SHP77 treated with DMSO at 0.1 percent for 48 hours (cell line): ENCODE results near the gene TRAM2.
A peak's percentile ranks its signal among the peaks of the same experiment; 100 is the strongest.

Source experiments
- DNase-seq: peaks from one replicate; lab custom pipeline; 2025; lab: John Stamatoyannopoulos, UW

TRAM2 gene

DNA sequence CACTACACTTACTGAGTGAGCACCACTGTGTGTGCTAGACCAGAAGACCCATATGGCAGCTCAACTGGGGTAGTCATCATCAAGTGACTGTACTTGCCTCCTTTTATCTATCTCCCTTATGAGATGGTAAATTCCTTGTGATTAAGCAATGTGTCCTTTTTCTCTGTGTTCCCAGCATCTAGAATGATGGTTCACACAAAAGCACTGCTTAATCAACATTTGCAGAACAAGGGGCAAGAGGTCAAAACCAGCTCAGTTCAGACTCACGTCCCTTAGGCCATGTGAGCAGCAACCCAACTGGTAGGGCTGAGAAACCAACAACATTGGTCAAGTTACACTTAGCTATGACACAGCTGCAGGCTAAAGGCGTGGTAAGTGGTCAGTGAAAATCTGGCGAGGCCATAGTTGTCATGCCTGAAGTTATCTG lies 10.0 kb downstream of the TRAM2 start:
- no peak for DNase-seq

DNA sequence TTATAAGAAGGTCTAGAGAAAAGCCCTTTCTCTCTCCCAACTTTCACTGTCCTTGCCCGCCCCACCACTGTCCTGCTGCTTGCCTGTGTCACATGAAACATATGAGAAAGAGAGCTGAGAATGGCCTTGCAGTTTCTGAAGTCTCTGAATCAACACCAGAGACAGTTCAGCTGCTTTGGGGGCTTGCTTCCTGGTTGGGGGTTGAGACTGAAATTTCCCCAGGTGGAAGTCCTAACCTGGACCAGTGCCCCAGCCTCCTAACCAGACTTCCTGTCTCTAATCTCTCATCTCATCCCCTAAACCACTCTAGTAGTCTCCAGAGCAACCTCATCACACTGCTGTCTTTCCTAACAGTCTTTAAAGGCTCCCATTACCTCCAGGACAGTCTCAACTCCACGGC lies 10.7 kb downstream of the TRAM2 start:
- DNase-seq = no peak

DNA sequence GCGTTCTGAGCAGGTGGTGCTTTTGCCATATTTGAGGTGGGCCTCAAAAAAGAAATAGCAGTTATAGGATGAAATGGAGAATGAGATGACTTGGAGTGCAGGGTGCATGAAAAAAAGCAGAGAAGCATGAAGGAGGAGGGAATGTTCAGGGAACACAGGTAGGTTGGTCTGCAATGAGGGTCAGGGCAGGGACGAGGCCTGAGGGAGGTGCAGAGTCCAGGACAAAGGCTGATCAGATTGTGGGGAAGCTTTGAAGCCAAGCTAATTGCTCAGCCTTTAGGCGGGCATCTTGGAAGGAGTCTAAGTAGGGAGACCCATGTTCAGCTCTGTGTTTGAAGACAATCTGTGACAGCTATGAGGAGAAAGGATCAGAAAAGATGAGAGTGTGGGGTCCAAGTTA lies 12.0 kb downstream of the TRAM2 start:
- no peak for DNase-seq

DNA sequence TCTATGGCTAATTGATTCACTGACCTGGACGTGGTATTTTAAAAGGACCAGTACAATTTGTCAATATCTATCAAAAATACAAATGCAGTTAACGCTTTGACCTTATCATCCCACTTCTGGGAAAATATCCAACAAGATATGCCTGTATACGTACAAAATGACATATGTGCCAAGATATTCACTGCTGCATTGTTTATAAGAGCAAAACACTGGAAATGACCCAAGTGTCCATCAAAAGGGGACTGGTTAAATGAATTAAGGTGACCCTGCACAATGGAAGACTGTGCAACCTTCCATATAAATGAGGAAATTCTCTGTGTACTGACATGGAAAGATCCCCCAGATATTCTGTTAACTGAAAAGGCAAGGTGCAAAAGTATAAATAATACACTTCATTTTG lies 13.9 kb downstream of the TRAM2 start:
- DNase-seq = no peak

DNA sequence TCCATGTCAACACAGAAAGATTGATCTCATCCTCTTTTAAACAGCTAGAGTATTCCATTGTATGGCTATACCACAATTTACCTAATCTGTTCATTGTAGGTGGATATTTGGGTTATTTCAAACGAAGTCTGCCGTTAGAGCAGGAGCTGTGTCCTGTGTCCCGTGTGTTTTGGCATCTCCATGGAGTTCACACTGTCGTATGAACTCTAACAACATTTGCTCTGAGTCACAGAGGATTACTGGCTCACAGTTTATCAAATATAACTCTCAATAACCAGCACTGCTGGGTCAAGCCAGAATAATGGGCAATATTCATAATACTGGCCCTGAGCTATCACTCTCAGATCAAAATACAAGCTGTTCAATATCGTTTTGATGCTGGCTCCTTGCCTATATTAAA lies 16.4 kb downstream of the TRAM2 start:
- DNase-seq = no peak

DNA sequence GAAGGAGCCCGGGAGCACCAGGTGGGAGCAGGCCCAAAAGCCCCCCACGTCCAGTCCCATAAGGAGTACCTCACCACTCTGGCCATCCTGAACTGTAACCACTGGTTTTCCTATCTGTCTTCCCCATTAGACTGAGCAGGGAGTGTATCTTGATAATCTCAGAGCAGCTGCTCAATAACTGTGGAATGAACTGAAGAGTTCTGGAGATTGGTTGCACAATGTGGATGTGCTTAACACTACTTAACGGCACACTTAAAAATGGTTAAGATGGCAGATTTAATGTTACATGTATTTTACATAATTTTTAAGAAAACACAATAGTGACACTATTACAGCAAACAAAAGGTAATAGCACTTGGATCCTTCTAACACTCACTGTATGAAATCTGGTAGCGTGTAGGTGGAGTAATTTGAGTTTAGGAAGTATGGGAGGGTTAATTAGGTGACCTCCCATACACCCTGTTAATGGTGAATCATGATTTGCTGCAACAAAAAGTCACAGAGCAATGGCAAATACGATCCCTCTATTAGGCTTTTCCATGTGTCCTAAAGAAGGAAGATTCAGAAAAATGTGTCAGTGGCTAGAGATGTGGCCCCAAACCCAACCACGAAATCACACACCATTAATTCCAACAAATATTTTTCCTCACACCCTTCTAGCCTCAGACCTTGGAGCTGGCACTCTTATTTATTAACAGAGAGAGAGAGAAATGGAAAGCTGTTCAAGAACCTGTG lies 18.4 kb downstream of the TRAM2 start:
- DNase-seq = no peak

DNA sequence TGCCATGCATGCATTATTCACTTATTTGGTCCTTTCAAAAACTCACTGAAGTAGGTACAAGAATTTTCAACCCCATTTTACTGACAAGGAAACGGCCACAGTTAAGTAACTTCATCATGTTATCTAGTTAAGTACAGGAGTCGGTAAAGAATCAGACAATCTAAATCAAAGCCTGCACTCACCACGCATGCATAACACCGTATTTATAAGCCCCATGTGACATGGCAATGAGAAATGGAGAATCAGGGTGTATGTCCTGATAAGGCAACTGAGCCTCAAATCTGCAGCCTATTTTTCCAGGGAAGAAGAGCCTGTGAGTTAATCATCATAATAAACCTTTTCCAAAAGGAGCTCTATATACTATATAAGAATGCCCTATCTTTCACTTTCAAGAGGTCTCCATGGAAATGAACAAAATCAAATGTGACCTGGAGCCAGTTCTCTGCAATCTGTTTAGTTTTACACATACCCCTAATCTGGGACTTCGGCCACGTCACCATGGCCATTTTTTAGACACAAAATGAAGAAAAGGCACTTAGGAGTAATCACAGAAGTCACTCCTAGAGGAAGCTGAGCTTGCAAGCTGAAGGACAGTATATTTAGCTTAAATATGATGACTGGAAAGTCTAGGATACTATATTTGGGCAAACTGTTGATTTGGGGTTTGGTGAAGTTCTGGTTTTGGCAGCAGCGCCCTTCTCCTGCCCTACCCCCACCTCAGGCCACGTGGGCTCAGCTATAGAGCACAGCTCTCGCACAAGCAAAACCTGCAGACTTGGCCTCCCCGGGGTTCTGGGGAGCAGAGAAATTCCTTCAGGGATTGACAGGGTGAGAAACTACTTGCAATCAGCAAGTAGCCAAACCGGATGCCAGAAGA lies 19.2 kb downstream of the TRAM2 start:
- no peak for DNase-seq

DNA sequence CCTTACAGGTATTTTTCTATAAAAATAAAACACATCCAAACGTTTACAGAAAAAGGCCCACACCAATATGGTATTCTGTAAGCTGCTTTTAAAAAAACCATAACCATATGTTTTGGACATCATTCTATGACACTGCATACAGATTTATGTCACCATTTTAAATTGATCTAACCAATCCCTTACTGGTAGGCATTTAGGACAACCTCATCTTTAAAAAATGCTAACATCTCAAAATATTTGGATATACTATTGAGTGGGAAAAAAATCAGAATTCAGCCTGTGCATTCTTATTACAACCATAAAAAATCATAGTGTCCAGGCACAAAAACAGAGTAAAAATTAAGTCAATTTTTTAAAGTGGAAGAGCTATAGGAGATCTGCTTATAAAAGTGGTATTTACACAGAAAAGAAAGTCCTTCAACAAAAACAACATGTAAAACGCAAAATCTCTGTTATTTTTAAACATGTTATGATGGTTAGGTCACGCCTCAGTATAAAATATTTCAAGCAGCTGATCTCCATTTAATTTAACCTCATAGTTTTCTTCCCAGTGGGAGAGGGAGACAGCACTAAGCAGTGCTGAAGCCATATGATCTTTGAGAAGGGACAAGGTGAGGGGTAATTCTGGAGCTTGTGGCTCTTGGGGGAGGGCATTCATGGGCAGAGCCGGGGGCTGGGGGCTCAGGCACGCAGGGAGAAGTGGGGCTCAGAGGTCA lies 21.2 kb downstream of the TRAM2 start:
- DNase-seq = no peak

DNA sequence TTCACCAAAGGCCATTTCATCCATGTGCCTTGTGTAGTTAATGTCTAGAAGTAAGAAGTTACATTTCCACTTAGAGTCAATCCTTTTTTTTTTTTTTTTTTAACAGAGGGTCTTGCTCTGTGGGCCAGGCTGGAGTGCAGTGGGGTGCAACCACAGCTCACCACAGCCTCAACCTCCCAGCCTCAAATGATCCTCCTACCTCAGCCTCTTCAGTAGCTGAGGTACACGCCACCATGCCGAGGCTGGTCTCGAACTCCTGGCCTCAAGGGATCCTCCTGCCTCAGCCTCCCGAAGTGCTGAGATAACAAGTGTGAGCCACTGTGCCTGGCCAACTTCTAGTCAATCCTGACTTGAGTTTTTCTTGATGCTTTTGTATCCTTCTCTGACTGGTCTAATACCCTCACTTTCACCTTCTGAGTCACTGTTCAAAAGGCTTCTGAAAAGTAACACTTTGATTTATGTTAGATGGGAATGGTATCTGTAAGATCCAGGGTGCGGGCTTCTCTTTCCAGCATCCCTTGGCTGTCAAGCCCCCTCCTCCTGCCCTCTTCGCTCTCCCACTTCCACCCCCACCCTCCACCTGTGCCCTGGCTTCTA lies 22.1 kb downstream of the TRAM2 start:
- DNase-seq = no peak

DNA sequence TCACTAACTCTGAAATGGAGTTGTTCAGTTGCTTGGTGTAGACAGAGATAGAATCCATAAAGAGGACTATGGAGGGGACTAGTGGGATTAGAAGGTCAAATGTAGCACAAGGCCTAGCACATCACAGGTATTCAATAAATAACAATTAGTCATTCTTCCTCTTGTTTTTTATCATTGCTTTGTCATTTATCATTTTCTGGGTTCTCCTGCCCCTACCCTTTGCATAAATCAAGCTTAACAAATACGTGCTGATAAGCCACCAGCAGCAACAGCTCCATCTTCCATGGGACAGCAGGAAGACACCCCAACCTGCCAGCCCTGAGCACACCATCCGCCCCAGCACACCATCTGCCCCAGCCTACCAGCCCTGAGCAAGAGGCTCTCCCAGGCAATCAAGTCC lies 23.1 kb downstream of the TRAM2 start:
- DNase-seq = no peak

DNA sequence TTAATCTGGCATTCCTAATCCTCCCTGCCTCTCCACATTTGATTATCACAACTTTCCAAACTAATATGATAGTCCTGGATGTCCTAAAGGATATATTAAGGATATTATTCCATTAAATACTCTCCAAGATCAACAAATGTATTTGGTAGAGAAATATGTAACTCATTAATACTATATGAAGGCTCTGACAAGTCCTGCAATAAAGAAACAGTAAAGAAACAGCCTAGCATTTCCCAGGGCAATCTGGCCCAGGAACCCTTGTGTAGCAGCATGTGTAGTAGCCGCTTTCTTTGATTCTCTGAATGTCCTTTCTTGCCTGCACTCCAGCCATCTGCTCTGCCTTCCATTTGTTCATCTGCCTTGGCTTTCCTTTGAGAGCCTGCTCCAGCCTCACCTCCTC lies 23.7 kb downstream of the TRAM2 start:
- no peak for DNase-seq

DNA sequence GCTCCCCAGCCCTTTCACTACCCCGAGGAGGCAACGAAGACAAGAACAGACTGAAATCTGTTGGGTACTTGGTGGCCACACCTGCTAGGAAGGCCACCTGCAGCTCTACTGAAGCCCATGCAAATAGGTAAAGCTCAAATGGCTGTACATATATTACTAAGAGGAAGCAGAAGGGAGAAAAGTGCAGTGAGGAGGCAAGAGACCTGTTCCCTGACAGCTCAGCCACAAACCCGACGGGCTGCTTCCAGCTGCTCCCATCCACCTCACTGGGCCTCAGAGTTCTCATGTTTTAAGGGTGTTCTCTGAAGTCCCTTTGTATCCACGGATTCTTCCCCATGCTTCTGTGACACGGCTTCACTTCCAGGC lies 24.6 kb downstream of the TRAM2 start:
- no peak for DNase-seq

DNA sequence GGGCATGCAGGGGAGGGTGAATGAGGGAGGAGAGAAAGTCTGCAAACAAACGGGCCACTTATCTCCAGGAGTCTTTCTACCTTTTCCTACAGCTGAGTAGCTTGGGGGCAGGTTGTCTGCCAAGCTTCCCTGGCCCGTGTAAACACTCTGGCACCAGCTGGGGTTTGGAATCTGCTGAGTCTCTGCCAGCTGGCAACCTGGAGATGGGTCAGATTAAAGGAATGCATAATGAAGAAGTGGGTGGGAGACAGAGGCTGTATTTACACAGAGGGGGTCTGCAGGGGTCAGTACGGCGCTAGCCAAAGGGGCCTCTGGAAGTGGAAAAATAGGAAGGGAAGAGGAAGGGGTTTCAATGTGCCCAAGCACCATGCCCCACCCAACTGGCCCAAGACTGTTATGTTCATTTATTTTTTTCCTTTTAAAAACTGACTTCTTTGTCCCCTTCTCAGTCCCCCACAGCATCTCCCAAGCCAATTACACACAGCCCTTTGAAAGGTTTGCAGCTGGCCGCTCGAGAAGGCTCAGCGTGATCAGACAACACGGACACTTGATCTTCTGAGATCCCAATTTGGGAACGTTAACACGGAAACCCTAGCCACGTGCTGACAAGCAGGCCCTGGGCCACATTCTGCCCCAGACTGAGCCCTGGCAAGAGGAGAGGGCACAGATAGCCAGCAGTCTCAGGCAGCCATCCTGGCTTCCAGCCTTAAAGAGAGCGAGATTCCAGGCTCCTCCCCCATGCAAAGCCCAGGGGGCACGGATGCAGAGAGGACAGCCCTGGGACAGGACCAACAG lies 25.2 kb downstream of the TRAM2 start:
- peak; percentile 82 for DNase-seq

DNA sequence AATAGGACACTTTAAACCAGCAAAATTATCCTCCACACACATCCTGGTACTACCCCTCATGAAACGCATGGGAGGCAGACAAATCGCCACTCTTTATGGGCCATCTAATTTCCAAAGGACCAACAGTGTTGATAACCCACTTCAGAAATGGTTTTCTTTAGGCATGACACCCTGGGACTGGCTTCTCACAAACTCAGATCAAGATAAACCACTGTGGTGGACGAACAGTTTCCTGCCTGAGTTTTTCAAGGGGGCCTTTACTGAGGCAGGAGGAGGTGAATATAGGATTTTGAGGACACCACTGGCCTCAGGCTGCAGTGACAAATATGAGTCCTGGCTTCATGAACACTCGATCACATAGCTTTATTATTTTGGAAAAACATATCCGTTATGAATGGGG lies 26.0 kb downstream of the TRAM2 start:
- DNase-seq = no peak

DNA sequence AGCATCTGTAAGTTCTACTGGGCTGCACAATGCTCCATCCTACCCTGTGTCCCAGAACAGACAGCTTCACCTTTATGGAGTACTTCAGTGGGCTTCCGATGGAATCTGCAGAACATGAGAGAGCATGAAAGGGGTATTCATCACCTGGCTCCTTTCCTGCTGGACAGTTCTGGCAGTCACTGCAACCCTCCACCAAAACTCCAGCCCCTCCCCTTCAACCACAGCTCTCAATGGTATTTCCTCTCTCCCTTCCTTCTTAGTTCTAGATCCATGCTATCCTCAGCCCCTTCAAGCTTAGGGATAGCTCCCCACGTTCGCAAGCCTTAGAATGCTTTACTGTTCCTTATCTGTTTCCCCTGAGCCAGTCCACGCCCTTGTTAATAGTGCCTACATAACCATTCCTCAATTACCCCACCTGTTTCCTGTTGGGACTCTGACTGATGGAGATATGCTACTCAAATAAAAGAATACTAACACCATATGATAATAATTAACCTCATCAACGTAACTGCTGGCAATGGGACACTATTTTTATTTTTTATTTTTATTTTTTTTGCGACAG lies 26.8 kb downstream of the TRAM2 start:
- DNase-seq = no peak

DNA sequence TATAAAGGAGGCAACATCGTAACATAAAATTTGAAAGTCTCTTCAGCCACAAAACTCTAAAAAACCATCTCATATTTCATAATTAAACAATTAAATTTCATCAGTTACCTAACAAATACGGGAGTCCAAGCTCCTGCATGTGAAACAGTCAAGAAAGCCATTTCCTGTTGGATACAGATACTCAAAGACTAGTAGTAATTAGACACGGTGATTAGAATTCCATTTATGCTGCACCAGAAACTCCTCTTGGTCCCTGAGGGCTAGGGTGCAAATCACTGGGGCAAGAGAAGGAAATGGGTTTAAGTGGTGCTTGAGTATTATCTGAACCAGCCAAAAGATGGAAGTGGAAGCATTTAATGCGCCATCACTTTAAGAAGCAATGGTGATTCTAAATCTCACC lies 27.4 kb downstream of the TRAM2 start:
- no peak for DNase-seq

DNA sequence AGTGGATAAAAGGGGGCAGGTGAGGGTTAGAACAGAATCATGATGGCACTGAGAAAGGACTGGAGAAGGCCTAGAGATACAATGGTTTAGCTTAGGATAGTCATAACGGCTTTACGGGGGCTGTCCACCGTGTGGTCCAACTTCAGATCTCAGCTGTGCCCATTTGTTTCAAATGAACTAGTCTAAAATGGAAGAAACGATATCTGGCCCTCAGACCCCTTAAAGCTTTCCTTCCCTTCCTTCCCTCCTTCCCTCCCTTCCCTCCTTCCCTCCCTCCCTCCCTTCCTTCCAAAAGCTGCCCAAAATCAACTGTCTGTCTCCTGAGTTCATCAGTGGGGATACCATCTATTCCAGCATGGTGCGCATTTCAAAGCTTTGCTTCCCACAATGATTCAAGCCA lies 27.9 kb downstream of the TRAM2 start:
- DNase-seq = no peak

DNA sequence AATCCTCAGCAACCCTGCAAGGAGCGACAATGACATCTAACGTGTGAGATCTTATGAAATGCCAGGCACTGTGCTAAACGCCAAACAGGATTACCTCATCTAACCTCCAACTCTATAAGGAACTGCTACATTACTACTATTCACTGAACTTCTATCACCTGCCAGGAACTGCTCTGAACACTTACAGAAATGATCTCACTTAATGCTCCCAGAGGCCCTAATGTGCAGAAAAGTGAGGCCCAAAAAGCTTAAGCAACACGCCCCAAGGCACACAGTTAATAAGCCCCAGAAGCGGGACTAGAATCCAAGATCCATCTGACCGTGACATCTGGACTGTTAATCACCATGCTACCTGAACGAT lies 28.5 kb downstream of the TRAM2 start:
- DNase-seq = no peak

DNA sequence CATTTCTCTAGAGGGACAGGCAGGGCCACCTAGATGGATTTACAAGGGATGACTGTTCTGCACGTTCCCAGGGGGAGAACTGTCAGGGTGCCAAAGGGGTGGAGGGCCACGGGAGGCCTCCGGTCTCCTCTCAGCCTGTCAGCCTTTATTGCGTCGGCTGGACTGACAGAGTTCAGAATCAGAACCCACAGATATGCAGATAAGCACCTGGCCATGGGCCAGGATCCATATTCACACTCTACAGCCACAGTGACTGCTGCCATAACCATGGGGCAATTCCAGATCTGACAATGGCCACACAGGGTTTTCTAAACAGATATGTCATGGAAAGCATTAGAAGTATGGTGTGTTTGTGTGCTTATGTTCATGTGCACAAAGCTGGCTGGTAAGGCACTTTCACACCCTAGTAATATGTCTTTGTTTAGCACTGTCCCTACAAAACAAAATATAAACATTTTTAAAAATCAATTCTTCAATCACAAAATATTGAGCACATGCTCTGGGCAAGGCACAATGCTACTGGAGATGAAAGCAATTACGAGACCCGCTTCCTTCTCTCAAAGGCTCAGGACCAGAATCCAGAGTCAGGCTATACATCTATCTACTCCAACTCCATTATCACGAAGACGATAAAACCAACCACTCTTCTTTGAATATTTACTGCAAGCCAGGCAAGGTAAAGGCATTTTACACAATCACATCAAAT lies 29.1 kb downstream of the TRAM2 start:
- DNase-seq = no peak

DNA sequence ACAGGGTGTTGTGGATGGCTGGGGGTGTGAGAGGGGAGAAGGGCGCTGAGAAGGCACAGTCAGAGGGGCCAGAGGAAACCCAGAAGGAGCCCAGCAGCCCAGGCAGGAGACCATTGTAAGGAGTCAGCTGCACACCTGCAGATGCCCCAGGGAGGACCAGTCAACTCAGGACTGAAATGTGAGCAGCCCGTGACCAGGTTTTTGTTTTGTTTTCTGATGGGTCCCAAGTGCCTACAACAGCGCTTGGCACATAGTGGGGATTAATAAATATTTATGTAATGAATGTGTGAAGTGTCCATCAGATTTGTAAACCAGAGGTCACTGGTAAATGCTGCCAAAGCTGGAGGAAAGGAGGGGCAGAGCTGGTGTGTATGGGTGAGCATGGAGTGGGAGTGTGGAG lies 30.2 kb downstream of the TRAM2 start:
- DNase-seq = no peak

DNA sequence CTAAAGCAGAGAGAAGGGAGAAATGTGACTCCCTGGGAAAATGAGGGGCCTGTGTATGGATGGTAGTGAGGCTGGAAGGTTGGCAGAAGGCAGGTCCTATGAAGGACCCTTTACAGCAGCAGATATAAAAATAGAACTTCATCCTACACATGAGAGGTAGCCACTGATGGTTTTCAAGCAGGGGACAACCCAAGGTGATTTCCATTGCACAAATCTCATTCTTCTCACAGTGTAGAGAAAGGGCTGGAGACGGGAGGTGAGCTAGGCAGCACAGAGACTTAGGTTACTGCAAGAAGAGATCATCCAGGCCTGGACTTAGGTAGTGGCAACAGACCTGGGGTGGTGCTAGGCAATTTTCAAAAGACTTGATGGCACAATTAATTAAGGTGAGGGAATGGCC lies 30.7 kb downstream of the TRAM2 start:
- DNase-seq = no peak
